Lower leg skin (tissue), 3 donors: ENCODE data around the gene CYP2B6.

Experiments
- CTCF ChIP-seq, 3 donors: fragments of 450-650 bp; IDR thresholded peaks; one replicate each; pipeline ENCODE4 v1.5.1; 2016; ENCODE audit warnings: antibody characterized with exemption in 3 of 3, mild to moderate bottlenecking in 3 of 3, moderate library complexity in 2 of 3
- POLR2A ChIP-seq, 2 donors: fragments of 450-650 bp; IDR thresholded peaks; one replicate each; pipeline ENCODE4 v1.6.1; 2016 to 2017; ENCODE audit warnings: antibody characterized with exemption in 2 of 2, mild to moderate bottlenecking in 1 of 2, moderate library complexity in 1 of 2

GRCh38 chr19:40974633-40975037 is 16.4 kb upstream of the CYP2B6 start:
- no peak for TF ChIP-seq CTCF (IDR thresholded peaks at IDR 0.05)
- no peak for TF ChIP-seq POLR2A (IDR thresholded peaks at IDR 0.05)
